K562 (cell line): ENCODE results near the gene COPS6. TPM values are rescaled to one million over a fixed set of nuclear protein-coding genes. Genes with fewer than 3 reads are reported as not detected.

ENCODE experiments used
- ATAC-seq: fragments of 200-7000 bp; cut with Tn5 transposase; 3 replicates; pipeline ENCODE4 v1.9.1; 2020; ENCODE audit warnings: moderate library complexity
- BruUV-seq: library from RNA; stranded (reverse); fragments of 400-500 nt; replicated peaks from 2 replicates; lab custom pipeline; 2021; lab: Mats Ljungman, UMichigan
- CTCF ChIA-PET: fragments of 300-600 bp; formaldehyde crosslinking; extraction: SDS; loops from one replicate; lab custom pipeline; 2021; ENCODE audit warnings: low intra/inter-chr PET ratio; lab: Yijun Ruan, JAX
- POLR2A ChIA-PET: fragments of 300-600, 350-650 bp; sonication (Branson Sonifier 250); formaldehyde crosslinking; extraction: SDS; loops from one replicate; lab custom pipeline; 2021; ENCODE audit warnings: antibody characterized with exemption, inconsistent platforms; lab: Yijun Ruan, JAX
- DNase-seq, 4 experiments: peaks; one replicate each; pipeline versions ENCODE4 v3.0.0 to v3.0.0-alpha.2; 2011 to 2018; ENCODE audit warnings: low spot score in 3 of 4, mixed read lengths in 3 of 4; ENCODE audit errors: extremely low read depth in 1 of 4
- FAIRE-seq: peaks from 2 replicates; lab custom pipeline; 2011; peaks lifted over from hg19 to GRCh38; lab: Jason Lieb, UNC
- H2AFZ ChIP-seq: 2 replicates; pipeline ENCODE4 v1.6.0; 2011; ENCODE audit warnings: low read depth, low read length, control low read depth, inconsistent platforms
- H3K27ac ChIP-seq: fragments of 200-600 bp; 3 replicates; pipeline ENCODE4 v1.8.0; 2011; ENCODE audit warnings: low read depth, mild to moderate bottlenecking, control low read depth, inconsistent platforms, low read length, moderate library complexity, mixed read lengths; ENCODE audit errors: extremely low read depth
- H3K27me3 ChIP-seq, 2 experiments: fragments of 300-600 bp in 1 of 2; 2 replicates in 1 of 2; 3 replicates in 1 of 2; pipeline versions ENCODE4 v1.6.0 to v1.8.0; 2011; ENCODE audit warnings: inconsistent platforms in 2 of 2, low read length in 2 of 2, mild to moderate bottlenecking in 1 of 2, mixed read lengths in 1 of 2, moderate library complexity in 1 of 2; ENCODE audit not compliant: control insufficient read depth in 2 of 2, insufficient read depth in 2 of 2
- H3K36me3 ChIP-seq: fragments of 300-600 bp; 3 replicates; pipeline ENCODE4 v1.8.0; 2011; ENCODE audit warnings: mild to moderate bottlenecking, low read length, inconsistent platforms; ENCODE audit not compliant: control insufficient read depth, insufficient read depth
- H3K4me1 ChIP-seq, 2 experiments: fragments of 200-600 bp in 1 of 2; replicated peaks in 1 of 2; 2 replicates in 1 of 2; 3 replicates in 1 of 2; pipeline versions ENCODE4 v1.5.1 to v1.8.0; 2011; ENCODE audit warnings: inconsistent platforms in 2 of 2, low read length in 2 of 2, mild to moderate bottlenecking in 1 of 2, mixed read lengths in 1 of 2, moderate library complexity in 1 of 2; ENCODE audit not compliant: control insufficient read depth in 2 of 2, insufficient read depth in 2 of 2
- H3K4me2 ChIP-seq: 2 replicates; pipeline ENCODE4 v1.6.1; 2011; ENCODE audit warnings: low read length, control low read depth, inconsistent platforms, mixed read lengths; ENCODE audit not compliant: insufficient read depth
- H3K4me3 ChIP-seq: fragments of 200-600 bp; sonication (generic), shearing (Covaris generic); 2 replicates; pipeline ENCODE4 v1.5.1; 2016; ENCODE audit warnings: control low read depth, inconsistent platforms
- H3K79me2 ChIP-seq: fragments of 200-600 bp; 3 replicates; pipeline ENCODE4 v1.8.0; 2011; ENCODE audit warnings: low read length, inconsistent platforms; ENCODE audit not compliant: control insufficient read depth, insufficient read depth
- H3K9ac ChIP-seq, 2 experiments: 2 replicates each; pipeline versions ENCODE4 v1.6.0 to v1.6.1; 2011; ENCODE audit warnings: low read depth in 2 of 2, low read length in 2 of 2, control low read depth in 1 of 2, inconsistent platforms in 1 of 2, mild to moderate bottlenecking in 1 of 2, mixed read lengths in 1 of 2; ENCODE audit not compliant: insufficient read depth in 1 of 2
- H3K9me1 ChIP-seq: one replicate; pipeline ENCODE4 v1.6.0; 2011; ENCODE audit warnings: inconsistent platforms, mild to moderate bottlenecking, low read length, moderate library complexity; ENCODE audit not compliant: control insufficient read depth, insufficient read depth
- H3K9me3 ChIP-seq: replicated peaks from 2 replicates; pipeline ENCODE4 v1.5.1; 2011; ENCODE audit warnings: low read depth, low read length, inconsistent platforms; ENCODE audit not compliant: control insufficient read depth, insufficient read depth
- H4K20me1 ChIP-seq: replicated peaks from 2 replicates; pipeline ENCODE4 v1.6.1; 2011; ENCODE audit warnings: low read length, inconsistent platforms, mixed read lengths; ENCODE audit not compliant: control insufficient read depth, insufficient read depth
- ASH1L ChIP-seq: fragments of 450-650 bp; IDR thresholded peaks from 2 replicates; pipeline ENCODE4 v1.6.1; 2018; ENCODE audit warnings: borderline replicate concordance, mild to moderate bottlenecking, low read depth; ENCODE audit not compliant: partially characterized antibody
- CBFA2T3 ChIP-seq: fragments of 450-650 bp; IDR thresholded peaks from 2 replicates; pipeline ENCODE4 v1.6.1; 2017
- CEBPG ChIP-seq, 3 experiments: fragments of 200-800 bp in 1 of 3; sonication (Bioruptor generic) in 1 of 3; sonication (generic) in 1 of 3; formaldehyde crosslinking in 1 of 3; IDR thresholded peaks in 2 of 3; conservative IDR thresholded peaks in 1 of 3; 2 replicates each; pipeline versions ENCODE4 v1.6.1 to v1.8.0; 2016 to 2022; ENCODE audit warnings: missing compliant biosample characterization in 2 of 3, missing genetic modification characterization in 2 of 3, mild to moderate bottlenecking in 1 of 3, missing genetic modification reagents in 1 of 3
- NR2C1 ChIP-seq, 2 experiments: fragments of 450-650 bp; IDR thresholded peaks; 2 replicates each; pipeline ENCODE4 v1.6.1; 2017; ENCODE audit warnings: mild to moderate bottlenecking in 2 of 2, antibody characterized with exemption in 1 of 2, inconsistent platforms in 1 of 2, missing compliant biosample characterization in 1 of 2, missing genetic modification characterization in 1 of 2
- RBBP5 ChIP-seq: fragments of 200-600 bp; sonication (generic); IDR thresholded peaks from 2 replicates; pipeline ENCODE4 v1.6.1; 2012; ENCODE audit warnings: borderline replicate concordance, mild to moderate bottlenecking, low read length, control low read depth, inconsistent platforms; ENCODE audit not compliant: insufficient read depth, poor library complexity, severe bottlenecking
- SREBF2 ChIP-seq: sonication (generic); formaldehyde crosslinking; IDR thresholded peaks from 2 replicates; pipeline ENCODE4 v1.4.0; 2020; ENCODE audit warnings: mild to moderate bottlenecking, missing genetic modification reagents
- TCF7L2 ChIP-seq: fragments of 150-350 bp; IDR thresholded peaks from 2 replicates; pipeline ENCODE4 v1.6.1; 2016; ENCODE audit warnings: low read depth, mild to moderate bottlenecking, low read length, moderate library complexity
- ZNF707 ChIP-seq: fragments of 250-450 bp; sonication (Bioruptor Pico); conservative IDR thresholded peaks from 2 replicates; pipeline ENCODE4 v1.8.0; 2022; ENCODE audit warnings: inconsistent platforms, mild to moderate bottlenecking, moderate library complexity
- WGBS: fragments of 100-300 bp; shearing (Covaris generic); methylation state at CpG from one replicate; pipeline ENCODE4 v1.1.6; 2016; ENCODE audit warnings: low coverage, mixed read lengths; ENCODE audit not compliant: insufficient coverage; ENCODE audit errors: missing lambda C conversion rate; 5-methylcytosine and 5-hydroxymethylcytosine counted together
- in situ Hi-C: fragments of 300-500 bp; cut with MboI; formaldehyde crosslinking; loops from 4 replicates; pipeline ENCODE4 v1.15.0; 2018; ENCODE audit warnings: inconsistent platforms, mixed read lengths
- intact Hi-C: fragments of 100-400 bp; cut with micrococcal nuclease; formaldehyde crosslinking; loops from 2 replicates; pipeline ENCODE4 v1.14.2; 2022
- polyA plus RNA-seq, 8 experiments: library from polyadenylated mRNA; depleted of rRNA in 4 of 8; stranded (reverse) in 5 of 8; unstranded in 3 of 8; fragments of >200 nt; fragmentation: Nextera tagmentation in 2 of 8; fragmentation: Illumina TruSeq in 1 of 8; extraction: Ambion mirVana in 2 of 8; extraction: Trizol in 1 of 8; gene quantifications; 2 replicates each; pipeline versions ENCODE4 v1.2.1 to v1.2.3, GENCODE V29; 2011 to 2014; ENCODE audit warnings: inconsistent platforms in 1 of 8, missing spikeins in 1 of 8
- total RNA-seq, 7 experiments: library from RNA; depleted of rRNA in 6 of 7; stranded (reverse); fragments of >200 nt in 6 of 7; fragmentation: Illumina TruSeq in 2 of 7; extraction: Trizol in 2 of 7; gene quantifications; 2 replicates each; pipeline versions ENCODE4 v1.2.1 to v1.2.3, GENCODE V29; 2011 to 2021; ENCODE audit warnings: low replicate concordance in 1 of 7
- TF ChIP-seq, protein P1 (sequence below): sonication (generic); formaldehyde crosslinking; IDR thresholded peaks from 2 replicates; pipeline ENCODE4 v1.8.1; 2023; ENCODE audit warnings: mild to moderate bottlenecking, missing genetic modification reagents
- TF ChIP-seq, protein P2 (sequence below): fragments of 200-400 bp; formaldehyde crosslinking; IDR thresholded peaks from 2 replicates; pipeline ENCODE4 v1.6.1; 2017; ENCODE audit warnings: mild to moderate bottlenecking, low read depth, low read length, moderate library complexity
- TF ChIP-seq, protein P3 (sequence below): IDR thresholded peaks from 3 replicates; pipeline ENCODE4 v1.6.1; 2011; ENCODE audit warnings: borderline replicate concordance, mild to moderate bottlenecking, moderate library complexity; ENCODE audit not compliant: insufficient read length; ENCODE audit errors: extremely low read depth

Gene COPS6
- total and polyA plus RNA-seq, 9 of the 15 experiments (the other 6 are each of a cell fraction or from before 2014, with no cell fraction given): 63.0 to 331 (median 168) TPM

DNA sequence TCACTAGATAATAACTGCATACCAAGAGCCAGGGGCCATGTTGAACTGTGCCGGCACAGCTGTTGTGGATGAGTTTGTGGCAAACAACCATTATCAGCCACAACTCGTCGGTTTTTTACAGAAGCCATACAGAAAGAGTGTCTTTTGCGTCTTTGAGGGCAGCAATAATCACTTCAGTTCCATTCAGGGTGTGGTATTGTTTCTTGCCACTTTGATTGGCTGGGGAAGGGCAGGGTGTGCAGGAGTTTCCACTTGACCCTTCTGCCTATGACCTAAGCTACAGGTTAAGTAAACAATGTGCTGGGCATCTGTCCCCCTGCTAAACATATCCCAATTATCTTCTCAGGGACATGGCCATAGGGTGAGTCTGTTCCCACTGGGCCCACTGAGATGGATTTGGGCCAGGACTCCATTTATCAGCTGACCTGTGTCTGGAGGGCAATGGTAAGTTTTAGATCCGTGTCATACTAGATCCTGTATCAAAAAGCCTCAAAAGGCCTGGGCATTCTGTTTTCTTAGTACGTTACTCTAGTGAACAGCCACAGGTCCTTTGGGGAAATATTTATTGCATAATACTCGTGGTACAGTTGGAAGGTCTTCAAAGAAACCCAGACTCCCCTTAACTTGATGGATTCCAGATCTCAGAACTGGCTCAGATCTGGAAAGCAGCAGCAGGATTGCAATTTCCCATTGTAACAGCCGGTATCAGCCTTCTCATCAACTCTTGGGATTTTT is 23.1 kb upstream of the COPS6 start:
- Histone ChIP-seq H3K4me2 (peak overlapping the region; percentile 30; the same call in 1 of the 2 replicates), H3K27ac (no peak overlapping the region), H3K9me3 (peaks cover 8% of the 10 kb centered on the region), H3K4me1 (peaks cover 5 to 19% of the 10 kb centered on the region in 2 experiments; a peak in 3 of 5 replicates), H4K20me1 (no peaks in the 10 kb centered on the region), H3K4me3 (no peak overlapping the region), H2AFZ (no peak overlapping the region), H3K9ac (no peak overlapping the region), H3K27me3 (no peaks in the 10 kb centered on the region), H3K79me2 (no peaks in the 10 kb centered on the region), H3K36me3 (peaks cover 45% of the 10 kb centered on the region), H3K9me1 (no peaks in the 10 kb centered on the region)
- intact Hi-C loops: no loop called here
- in situ Hi-C loops: no loop called here
- CTCF ChIA-PET: no interaction called here
- DNase-seq (peak; percentile 57 to 74 (median 63)), ATAC-seq (peak; percentile 69), FAIRE-seq (no peak)
- 18% methylated on average over 8 of the region's 8 CpGs for WGBS
- POLR2A ChIA-PET: interaction anchor here (1.2 to 4.6 kb wide), 2 partner anchors 8 to 10 kb away, joined by 3 to 32 read pairs; no protein-coding TSS in a partner anchor
- no TSS peak for BruUV-seq
- TF ChIP-seq SREBF2 (CRISPR knock-in tag) (0 out of 2 replicates have a peak, but pooled peaks have one; percentile 38), CBFA2T3 (peak; percentile 60; the same call in 1 of the 2 replicates), NR2C1 (IDR thresholded peaks at IDR 0.05) (peak; percentile 81), NR2C1 (tag; IDR thresholded peaks at IDR 0.05) (peak; percentile 76), RBBP5 (no peak), CEBPG (CRISPR knock-in tag; IDR thresholded peaks at IDR 0.05) (no peak), CEBPG (tag; conservative IDR thresholded peaks at IDR 0.05 in 1 of 2, IDR thresholded peaks at IDR 0.05 in 1 of 2) (peak; percentile 59 to 72), ZNF707 (CRISPR knock-in tag) (no peak), ASH1L (no peak), TCF7L2 (no peak)
- TF ChIP-seq, protein P1, sequence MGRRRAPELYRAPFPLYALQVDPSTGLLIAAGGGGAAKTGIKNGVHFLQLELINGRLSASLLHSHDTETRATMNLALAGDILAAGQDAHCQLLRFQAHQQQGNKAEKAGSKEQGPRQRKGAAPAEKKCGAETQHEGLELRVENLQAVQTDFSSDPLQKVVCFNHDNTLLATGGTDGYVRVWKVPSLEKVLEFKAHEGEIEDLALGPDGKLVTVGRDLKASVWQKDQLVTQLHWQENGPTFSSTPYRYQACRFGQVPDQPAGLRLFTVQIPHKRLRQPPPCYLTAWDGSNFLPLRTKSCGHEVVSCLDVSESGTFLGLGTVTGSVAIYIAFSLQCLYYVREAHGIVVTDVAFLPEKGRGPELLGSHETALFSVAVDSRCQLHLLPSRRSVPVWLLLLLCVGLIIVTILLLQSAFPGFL (CRISPR knock-in tag): no peak
- TF ChIP-seq, protein P2, sequence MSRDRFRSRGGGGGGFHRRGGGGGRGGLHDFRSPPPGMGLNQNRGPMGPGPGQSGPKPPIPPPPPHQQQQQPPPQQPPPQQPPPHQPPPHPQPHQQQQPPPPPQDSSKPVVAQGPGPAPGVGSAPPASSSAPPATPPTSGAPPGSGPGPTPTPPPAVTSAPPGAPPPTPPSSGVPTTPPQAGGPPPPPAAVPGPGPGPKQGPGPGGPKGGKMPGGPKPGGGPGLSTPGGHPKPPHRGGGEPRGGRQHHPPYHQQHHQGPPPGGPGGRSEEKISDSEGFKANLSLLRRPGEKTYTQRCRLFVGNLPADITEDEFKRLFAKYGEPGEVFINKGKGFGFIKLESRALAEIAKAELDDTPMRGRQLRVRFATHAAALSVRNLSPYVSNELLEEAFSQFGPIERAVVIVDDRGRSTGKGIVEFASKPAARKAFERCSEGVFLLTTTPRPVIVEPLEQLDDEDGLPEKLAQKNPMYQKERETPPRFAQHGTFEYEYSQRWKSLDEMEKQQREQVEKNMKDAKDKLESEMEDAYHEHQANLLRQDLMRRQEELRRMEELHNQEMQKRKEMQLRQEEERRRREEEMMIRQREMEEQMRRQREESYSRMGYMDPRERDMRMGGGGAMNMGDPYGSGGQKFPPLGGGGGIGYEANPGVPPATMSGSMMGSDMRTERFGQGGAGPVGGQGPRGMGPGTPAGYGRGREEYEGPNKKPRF: no peak
- TF ChIP-seq, protein P3, sequence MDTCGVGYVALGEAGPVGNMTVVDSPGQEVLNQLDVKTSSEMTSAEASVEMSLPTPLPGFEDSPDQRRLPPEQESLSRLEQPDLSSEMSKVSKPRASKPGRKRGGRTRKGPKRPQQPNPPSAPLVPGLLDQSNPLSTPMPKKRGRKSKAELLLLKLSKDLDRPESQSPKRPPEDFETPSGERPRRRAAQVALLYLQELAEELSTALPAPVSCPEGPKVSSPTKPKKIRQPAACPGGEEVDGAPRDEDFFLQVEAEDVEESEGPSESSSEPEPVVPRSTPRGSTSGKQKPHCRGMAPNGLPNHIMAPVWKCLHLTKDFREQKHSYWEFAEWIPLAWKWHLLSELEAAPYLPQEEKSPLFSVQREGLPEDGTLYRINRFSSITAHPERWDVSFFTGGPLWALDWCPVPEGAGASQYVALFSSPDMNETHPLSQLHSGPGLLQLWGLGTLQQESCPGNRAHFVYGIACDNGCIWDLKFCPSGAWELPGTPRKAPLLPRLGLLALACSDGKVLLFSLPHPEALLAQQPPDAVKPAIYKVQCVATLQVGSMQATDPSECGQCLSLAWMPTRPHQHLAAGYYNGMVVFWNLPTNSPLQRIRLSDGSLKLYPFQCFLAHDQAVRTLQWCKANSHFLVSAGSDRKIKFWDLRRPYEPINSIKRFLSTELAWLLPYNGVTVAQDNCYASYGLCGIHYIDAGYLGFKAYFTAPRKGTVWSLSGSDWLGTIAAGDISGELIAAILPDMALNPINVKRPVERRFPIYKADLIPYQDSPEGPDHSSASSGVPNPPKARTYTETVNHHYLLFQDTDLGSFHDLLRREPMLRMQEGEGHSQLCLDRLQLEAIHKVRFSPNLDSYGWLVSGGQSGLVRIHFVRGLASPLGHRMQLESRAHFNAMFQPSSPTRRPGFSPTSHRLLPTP: no peak
